ENCODE data around the gene KCNJ11. TPM values are rescaled to one million over a fixed set of nuclear protein-coding genes. Genes with fewer than 3 reads are reported as not detected.

The KCNJ11 gene
- total RNA-seq, 1 experiment from 2014 or later, result 7.5 TPM

- no peaks in the 10 kb centered on the region; the same call in 1 of the 2 replicates for H3K27me3 ChIP-seq (ENCODE audit: insufficient read depth, low read length)
- ChIA-PET POLR2A (no interaction called here), RAD21 (ENCODE audit: low non-redundant PET in 1 of 2, low total read pairs in 2 of 2, uncharacterized antibody in 2 of 2, unreplicated experiment in 2 of 2) (no interaction called here), CTCF (no interaction called here)
- no peak overlapping the region for H3K4me3 ChIP-seq (replicated peaks in 1 of 2; ENCODE audit: low read depth in 1 of 2, low read length in 2 of 2)
- ATAC-seq (no peak), DNase-seq (ENCODE audit: low read depth, low spot score) (no peak)
- H3K9ac ChIP-seq (ENCODE audit: low read length), result no peak overlapping the region
- no peaks in the 10 kb centered on the region for H4K20me1 ChIP-seq (ENCODE audit: insufficient read depth)
- TF ChIP-seq REST (IDR thresholded peaks at IDR 0.05; ENCODE audit: low read depth) (no peak), EGR1 (IDR thresholded peaks at IDR 0.05; ENCODE audit: low read depth) (no peak), JUND (IDR thresholded peaks at IDR 0.05) (no peak), FOSL1 (IDR thresholded peaks at IDR 0.05; ENCODE audit: low read depth) (no peak), ZFX (IDR thresholded peaks at IDR 0.05) (no peak), CBX3 (IDR thresholded peaks at IDR 0.05; ENCODE audit: low read depth) (no peak), POLR2AphosphoS5 (IDR thresholded peaks at IDR 0.05; ENCODE audit: low read depth, low read length) (no peak), ZNF274 (IDR thresholded peaks at IDR 0.05; ENCODE audit: low read depth, low read length) (no peak), ELF1 (IDR thresholded peaks at IDR 0.05; ENCODE audit: borderline replicate concordance, low read depth) (no peak), ZBTB33 (IDR thresholded peaks at IDR 0.05; ENCODE audit: extremely low read depth, insufficient replicate concordance, low read length) (no peak), SP1 (IDR thresholded peaks at IDR 0.05; ENCODE audit: low read depth) (no peak), SIN3A (IDR thresholded peaks at IDR 0.05; ENCODE audit: low read depth) (no peak)
- no peaks in the 10 kb centered on the region for H3K9me3 ChIP-seq (ENCODE audit: control insufficient read depth in 1 of 2, insufficient read depth in 1 of 2, low read depth in 1 of 2, low read length in 2 of 2)
- no peak overlapping the region for H3K4me2 ChIP-seq (ENCODE audit: low read length)
- H3K27ac ChIP-seq (ENCODE audit: low read depth, low read length), result no peak overlapping the region
- H3K79me2 ChIP-seq (ENCODE audit: insufficient read depth, low read length), result no peaks in the 10 kb centered on the region
- no peaks in the 10 kb centered on the region for H3K36me3 ChIP-seq (ENCODE audit: control insufficient read depth in 1 of 2, insufficient read depth in 2 of 2, low read length in 2 of 2)
- no peaks in the 10 kb centered on the region for H3K9me2 ChIP-seq (ENCODE audit: insufficient read depth)
- H2AFZ ChIP-seq (ENCODE audit: low read depth, low read length, poor library complexity, severe bottlenecking), result no peak overlapping the region
- intact Hi-C loops (cut with micrococcal nuclease), result no loop called here
- no TSS peak for BruUV-seq (replicated peaks)
- peaks cover 0 to 12% of the 10 kb centered on the region in 2 experiments; a peak in 3 of 4 replicates for H3K4me1 ChIP-seq (ENCODE audit: control insufficient read depth in 1 of 2, insufficient read depth in 2 of 2, low read length in 2 of 2)
Measured at GRCh38 chr11:17408641-17409040, 20.2 kb upstream of the KCNJ11 start.

Data from HCT116 (cell line).